Anterior cingulate cortex (tissue), 58 donors: ENCODE measurements around the gene HBD.

ENCODE experiments used
- DNase-seq, 58 donors: peaks; one replicate each; lab custom pipeline; 2025; lab: John Stamatoyannopoulos, UW

The HBD gene

DNA sequence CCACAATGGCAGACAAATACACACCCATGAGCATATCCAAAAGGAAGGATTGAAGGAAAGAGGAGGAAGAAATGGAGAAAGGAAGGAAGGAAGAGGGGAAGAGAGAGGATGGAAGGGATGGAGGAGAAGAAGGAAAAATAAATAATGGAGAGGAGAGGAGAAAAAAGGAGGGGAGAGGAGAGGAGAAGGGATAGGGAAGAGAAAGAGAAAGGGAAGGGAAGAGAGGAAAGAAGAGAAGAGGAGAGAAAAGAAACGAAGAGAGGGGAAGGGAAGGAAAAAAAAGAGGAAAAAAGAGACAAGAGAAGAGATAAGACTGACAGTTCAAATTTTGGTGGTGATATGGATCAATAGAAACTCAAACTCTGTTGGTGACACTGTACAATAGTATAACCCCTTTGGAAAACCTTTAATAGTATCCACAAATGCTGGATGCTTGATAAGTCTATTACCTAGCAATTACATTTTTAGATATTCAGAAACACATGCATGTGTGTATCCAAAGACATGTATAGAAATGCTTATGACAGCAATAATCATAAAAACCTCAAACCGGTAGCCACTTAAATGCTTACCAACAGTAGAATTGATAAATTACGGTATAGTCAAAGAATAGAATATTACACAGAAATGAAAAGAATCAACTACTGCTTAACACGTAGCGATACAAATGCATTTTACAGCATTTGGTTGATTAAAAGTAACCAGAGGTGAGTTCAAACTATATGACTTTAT lies 1.2 kb upstream of the HBD start:
- DNase-seq: no peak

DNA sequence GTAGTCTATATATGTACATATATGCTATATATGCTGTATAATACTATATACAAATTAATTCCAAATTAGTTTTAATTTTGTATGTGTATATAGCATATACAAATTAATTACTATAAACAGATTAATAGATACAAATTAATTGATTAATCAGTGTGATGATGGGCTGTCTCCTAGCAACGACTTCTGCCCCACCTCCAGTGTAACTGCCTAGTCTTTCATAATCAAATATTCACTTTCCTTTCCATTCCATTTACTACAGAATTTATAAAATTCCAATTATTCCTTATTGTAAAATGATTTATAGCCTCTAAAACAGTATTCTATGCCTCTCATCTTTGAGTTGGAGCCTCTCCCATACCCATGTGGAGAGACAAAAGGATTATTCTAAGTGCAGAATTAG lies 976 bp downstream of the HBD start:
- no peak for DNase-seq

- DNase-seq: no peak
Measured at GRCh38 chr11:5232821-5233220, 1.5 kb downstream of the HBD start.

GRCh38 chr11:5232176-5232575 lies 2.1 kb downstream of the HBD start:
- DNase-seq: no peak

GRCh38 chr11:5231111-5231510 lies 3.2 kb downstream of the HBD start:
- DNase-seq: no peak

DNA sequence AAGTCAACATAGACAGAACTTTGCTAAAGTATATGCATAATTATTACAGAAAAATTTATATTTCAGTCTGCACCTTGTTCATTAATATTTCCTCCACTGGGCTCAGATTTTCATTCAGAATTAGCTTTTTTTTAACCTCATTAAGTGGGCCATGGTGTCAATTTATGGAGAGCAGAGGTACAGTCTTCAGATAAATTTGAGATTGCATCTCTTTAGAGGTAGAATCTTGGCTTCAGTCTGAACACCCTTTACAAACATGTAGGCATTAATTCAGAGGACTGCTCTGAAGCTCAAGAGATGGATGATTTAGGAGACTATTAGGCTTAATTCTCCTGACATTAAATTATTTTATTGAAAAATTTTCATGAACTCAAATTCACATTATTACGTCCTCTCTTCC lies 4.0 kb downstream of the HBD start:
- DNase-seq: no peak

DNA sequence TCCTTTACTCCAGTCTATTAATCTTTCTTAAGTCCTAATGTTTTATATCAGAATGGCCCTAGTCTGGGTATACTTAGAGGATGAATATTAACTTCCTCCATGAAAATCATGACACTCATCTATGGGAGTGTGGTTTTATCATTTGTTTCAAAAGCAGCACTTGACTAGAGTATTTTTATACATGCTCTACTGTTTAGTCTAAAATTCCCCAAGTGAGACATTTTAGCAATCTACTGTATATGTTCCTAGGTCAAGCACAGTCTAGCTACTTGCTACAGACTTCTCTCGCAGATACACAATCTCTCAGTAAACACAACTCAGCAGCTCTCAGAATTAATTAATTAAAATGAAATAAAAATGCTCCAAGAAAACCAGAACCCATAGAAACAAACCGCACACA lies 4.5 kb downstream of the HBD start:
- DNase-seq: no peak

- no peak for DNase-seq
Measured at GRCh38 chr11:5229356-5229755, 4.9 kb downstream of the HBD start.

DNA sequence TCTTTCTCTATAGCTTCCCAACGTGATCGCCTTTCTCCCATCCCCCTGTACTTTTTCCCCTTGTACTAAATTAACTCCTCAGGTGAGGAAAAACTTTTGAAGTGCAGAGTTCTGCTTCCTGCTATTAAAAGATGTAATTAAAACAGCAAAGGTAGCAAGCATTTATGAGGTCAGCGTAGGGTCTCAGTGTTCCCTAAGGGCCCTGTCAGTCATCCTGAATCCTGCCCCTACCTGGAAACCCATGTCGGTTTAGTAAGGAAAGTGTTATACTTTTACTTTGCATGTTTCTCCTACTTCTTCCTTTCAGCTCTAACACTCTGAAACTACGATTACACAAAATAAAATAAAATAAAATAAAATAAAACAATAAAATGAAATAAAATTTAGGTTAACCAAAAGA lies 6.2 kb downstream of the HBD start:
- DNase-seq: no peak

DNA sequence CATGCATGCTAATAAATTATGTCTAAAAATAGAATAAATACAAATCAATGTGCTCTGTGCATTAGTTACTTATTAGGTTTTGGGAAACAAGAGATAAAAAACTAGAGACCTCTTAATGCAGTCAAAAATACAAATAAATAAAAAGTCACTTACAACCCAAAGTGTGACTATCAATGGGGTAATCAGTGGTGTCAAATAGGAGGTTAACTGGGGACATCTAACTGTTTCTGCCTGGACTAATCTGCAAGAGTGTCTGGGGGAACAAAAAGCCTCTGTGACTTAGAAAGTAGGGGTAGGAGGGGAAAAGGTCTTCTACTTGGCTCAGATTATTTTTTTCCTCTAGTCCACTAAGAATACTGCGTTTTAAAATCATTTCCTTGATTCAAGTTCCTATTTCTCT lies 6.6 kb downstream of the HBD start:
- no peak for DNase-seq

DNA sequence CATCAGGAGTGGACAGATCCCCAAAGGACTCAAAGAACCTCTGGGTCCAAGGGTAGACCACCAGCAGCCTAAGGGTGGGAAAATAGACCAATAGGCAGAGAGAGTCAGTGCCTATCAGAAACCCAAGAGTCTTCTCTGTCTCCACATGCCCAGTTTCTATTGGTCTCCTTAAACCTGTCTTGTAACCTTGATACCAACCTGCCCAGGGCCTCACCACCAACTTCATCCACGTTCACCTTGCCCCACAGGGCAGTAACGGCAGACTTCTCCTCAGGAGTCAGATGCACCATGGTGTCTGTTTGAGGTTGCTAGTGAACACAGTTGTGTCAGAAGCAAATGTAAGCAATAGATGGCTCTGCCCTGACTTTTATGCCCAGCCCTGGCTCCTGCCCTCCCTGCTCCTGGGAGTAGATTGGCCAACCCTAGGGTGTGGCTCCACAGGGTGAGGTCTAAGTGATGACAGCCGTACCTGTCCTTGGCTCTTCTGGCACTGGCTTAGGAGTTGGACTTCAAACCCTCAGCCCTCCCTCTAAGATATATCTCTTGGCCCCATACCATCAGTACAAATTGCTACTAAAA lies 7.5 kb downstream of the HBD start, which contains the start of gene HBB:
Gene HBB, minus strand, starts transcription at position 340 of the 579 bp plus-strand sequence. Its CDS starts 50 bp downstream, at position 290.
- DNase-seq: no peak

GRCh38 chr11:5225480-5225871 lies 8.8 kb downstream of the HBD start:
- DNase-seq: no peak

- DNase-seq: no peak
Measured at GRCh38 chr11:5224538-5225479, 9.5 kb downstream of the HBD start.

DNA sequence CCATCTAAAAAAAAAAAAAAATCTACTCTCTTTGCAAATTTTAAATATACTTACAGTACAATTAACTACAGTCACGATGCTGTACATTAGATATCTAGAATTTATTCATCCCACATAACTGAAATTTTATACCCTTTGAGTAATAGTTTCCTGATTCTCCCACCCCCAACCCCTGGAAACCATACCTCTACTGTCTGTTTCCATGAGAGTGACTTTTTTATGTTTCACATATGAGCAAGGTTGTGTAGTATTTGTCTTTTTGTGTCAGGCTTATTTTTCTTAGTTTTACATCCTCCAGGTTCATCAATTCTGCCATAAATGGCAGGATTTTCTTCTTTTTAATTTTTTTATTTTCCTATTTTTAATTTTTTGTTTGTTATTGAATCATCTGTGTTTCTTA lies 10.6 kb downstream of the HBD start:
- no peak for DNase-seq

DNA sequence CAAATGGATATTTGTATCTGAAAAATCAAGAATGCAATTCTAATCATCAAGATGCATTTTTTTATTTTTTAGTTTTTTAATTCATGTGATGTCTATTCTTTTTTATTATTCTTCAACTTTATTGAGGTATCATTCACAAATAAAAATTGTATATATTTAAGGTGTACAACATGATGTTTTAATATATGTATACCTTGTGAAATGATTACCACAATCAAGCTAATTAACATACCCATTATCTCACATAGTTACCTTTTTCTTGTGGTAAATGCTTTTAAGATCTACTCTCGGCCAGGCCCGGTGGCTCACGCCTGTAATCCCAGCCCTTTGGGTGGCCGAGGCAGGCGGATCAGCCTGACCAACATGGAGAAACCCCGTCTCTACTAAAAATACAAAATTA lies 11.1 kb downstream of the HBD start:
- DNase-seq: no peak

- DNase-seq: no peak
Measured at GRCh38 chr11:5210376-5210885, 23.9 kb downstream of the HBD start.

DNA sequence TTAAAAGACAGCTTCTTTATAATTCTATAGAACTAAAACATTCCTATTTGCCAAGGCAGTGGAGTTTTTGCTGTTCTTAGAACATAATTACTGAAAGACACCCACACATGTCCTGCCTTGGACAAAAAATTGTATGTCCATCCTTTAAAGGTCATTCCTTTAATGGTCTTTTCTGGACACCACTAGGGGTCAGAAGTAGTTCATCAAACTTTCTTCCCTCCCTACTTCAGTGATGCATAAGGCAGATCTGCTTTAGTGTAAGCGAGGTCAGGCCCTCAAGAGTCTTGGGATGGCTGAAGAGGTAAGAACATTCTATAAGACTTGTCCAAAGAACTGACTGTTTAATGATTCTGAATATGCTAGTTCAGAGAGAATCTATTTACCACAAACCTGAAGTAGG lies 29.5 kb downstream of the HBD start:
- DNase-seq: peak in 1 of 58 donors; percentile 3

DNA sequence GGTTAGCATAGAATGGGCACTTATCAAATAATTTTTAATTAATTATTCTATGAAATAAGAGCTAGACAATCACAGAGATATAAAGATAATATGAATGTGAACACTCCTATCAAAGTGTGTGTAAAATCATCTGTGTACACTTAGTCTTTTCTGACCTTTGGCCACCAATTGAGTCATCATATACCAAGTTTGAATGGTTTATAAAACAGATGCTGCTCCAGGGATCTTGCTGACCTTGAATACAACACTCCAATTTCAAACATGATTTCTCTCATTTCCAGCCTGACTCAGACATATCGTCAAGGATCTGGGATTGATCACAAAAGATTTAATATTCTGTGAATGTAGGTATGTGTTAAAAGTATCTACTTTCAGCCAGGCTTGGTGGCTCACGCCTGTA lies 30.9 kb downstream of the HBD start:
- DNase-seq: no peak

DNA sequence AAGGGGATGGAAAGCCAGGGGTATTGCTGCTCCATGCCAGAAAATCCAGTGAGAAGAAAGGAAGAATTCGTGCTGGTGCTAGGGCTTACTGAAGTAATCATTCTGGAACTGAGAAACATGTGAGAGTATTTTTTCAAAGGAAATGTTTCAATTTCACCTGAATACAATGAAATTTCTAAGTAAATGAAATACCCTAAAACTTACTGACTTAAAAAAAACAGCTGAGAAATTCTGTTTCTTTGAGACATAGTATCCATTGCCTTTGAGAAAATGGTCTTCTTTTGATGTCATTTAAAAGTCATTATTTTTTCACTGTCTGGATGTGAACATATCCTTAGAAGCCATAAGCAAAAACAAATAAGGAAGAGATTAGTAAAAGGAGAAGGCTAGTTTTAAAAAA lies 33.7 kb downstream of the HBD start, which contains the start of gene OR51V1:
Gene OR51V1, minus strand, starts transcription at position 101 of the 400 bp plus-strand sequence. Its CDS starts 0 bp downstream, at position 101.
- DNase-seq: no peak

DNA sequence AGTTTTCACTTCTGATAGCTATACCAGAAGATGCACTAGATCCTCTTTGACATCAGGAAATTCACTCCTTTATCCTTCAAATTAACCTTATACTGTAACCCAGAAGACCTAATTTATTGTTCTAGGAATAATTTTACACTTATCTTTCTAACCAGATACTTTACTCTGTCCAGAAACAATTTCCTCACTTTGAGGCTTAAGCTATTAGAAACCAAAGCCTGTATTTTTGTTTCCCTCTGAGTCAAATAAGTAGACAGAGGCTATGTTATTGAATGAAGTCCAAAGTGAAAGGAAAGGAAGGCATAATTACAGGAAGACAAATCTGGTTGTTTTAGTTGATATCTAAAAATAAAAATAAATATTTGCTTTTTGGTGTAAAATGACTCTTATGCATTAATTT lies 36.0 kb downstream of the HBD start:
- no peak for DNase-seq

DNA sequence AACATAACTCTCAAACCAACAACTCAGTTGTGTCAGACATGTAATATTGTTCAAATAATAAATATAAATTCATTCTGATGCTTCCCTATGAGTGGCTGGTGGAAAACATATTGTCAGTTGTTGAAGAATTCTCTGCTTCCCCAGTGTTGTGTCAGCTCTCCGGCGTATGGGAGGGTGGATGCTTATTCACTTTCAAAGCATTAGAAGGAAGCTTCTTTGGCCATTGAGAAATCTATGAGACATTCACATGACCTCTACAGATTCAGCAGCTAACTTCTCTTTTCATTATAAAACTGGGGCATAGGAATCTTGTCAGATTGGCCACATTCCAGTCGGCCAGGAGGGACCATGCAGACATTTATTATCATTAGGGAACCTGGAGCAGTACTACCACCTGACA lies 36.7 kb downstream of the HBD start:
- no peak for DNase-seq
